T-helper 2 cell (primary cell): Measurements from ENCODE around the gene OSTM1.
"Not testable (repeated sequence)": the region's sequence is repeated elsewhere in the genome, so short reads cannot be mapped to it uniquely, and the experiment has no call there.

Source experiments
- DNase-seq, 5 experiments: peaks; one replicate each; pipeline versions ENCODE4 v3.0.0 to v3.0.0-alpha.2; 2012 to 2022

Gene OSTM1

DNA sequence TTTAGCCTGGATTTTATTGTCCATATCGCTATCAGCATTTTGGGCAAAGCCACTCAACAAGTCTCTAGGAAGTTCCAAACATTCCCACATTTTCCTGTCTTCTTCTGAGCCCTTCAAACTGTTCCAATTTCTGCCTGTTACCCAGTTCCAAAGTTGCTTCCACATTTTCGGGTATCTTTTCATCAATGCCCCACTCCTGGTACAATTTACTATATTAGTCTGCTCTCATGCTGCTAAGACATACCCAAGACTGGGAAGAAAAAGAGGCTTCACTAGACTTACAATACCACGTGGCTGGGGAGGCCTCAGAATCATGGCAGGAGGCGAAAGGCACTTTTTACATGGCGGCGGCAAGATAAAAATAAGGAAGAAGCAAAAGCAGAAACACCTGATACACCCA is 58.3 kb downstream of the OSTM1 start:
- not testable (repeated sequence) for DNase-seq

DNA sequence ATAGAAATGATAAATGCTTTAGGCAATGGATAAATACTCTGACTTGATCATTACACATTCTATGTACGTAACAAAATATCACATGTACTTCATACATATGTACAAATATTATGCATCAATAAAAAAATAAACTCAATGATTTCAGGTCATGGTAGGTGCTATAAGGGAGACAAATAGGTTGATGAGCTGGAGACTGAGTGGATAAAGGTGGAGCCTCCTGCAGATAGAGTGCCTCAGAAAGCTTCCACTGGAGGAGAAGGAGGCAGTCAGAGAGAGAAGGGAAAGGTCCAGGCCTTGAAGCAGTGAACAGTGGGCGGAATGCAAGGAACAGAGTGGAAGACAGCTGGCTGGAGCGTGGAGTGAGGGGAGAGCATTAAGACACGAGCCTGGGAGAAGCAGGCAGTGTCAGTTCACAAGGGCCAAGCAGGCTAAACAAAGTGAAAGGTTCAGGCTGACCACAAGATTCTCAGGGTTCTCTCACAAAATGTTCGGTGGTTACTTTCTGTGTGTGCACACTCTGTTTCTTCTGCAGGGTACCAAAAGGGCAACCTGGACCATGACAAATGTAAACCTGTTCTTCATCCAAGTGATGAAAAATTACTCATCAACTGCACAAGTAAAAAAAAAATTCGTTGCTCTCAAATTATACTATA is 60.6 kb downstream of the OSTM1 start:
- DNase-seq = no peak

DNA sequence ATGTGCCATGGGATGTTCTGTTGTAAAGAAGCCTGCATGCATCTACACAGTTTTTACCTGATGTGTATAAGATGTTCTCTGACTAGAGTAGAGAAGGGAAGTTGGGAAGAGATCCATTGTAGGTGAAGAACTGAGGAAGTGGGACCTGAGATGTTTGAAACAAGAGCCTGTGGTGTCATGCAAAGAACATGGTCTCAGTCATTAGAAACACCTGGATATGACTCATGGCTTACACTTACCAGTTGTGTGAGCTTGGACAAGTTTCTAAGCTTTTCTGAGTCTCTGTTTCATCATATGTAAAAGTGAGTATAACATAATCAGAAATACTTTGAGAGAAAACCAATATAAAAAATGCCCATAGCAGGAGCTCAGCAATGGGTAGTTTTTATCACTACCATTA is 64.6 kb downstream of the OSTM1 start:
- no peak for DNase-seq

DNA sequence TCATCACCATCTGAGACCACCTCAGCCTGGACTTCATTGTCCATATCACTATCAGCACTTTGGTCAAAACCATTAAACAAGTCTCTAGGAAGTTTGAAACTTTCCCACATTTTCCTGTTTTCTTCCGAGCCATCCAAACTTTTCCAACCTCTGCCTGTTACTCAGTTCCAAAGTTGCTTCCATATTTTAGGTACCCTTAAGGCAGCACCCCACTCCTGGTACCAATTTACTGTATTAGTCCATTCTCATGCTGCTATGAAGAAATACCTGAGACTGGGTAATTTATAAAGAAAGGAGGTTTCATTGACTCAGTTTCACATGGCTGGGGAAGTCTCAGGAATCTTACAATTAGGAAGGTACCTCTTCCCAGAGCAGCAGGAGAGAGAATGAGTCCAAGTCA is 65.3 kb downstream of the OSTM1 start:
- DNase-seq = not testable (repeated sequence)

DNA sequence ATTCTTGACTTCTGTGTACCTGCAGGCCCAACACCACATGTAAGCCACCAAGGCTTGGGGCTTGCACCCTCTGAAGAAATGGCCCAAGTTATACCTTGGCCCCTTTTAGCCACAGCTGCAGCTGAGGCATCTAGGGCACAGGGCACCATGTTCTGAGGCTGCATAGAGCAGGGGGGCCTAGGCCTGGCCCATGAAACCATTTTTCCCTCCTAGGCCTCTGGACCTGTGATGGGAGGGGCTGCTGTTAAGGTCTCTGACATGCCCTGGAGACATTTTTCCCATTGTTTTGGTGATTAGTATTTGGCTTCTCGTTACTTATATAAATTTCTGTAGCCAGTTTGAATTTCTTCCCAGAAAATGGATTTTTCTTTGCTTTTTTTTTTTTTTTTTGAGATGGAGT is 66.2 kb downstream of the OSTM1 start:
- no peak for DNase-seq

DNA sequence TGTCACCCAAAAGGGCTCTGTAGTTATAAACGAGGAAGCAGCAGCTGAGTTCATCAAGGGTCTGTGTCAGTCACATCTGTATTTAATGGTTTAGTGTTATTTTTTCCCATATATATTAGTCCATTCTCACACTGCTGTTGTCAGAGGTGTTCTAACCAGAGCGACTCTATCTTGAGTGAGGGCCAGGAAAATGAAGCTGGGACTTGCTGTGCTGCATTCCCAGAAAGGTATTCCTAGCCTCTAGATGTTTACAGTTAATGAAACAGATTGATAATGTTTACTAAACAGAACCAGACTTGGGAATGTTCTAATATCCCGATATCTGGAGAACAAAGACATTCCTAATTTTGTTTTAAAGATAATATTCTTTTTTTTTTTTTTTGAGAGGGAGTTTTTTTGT is 68.6 kb downstream of the OSTM1 start:
- no peak for DNase-seq

DNA sequence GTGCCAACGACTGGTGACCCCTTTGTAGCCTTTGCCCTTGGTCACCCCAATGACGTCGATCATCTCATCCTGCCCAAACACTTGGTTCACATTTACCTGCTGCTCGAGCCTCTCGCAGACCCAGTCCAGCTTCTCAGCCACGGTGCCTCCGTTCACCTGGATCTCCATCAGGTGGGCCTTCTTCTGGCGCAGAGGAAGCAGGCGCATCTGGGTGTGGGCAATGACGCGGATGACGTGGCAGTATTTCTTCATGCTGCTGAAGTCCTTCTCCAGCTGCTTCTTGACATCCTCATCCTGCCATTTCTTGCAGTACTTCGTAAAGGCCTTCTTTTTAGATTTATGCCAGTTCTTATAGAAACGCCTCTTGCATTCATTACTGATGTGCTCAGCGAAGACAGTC is 69.7 kb downstream of the OSTM1 start:
- no peak for DNase-seq

DNA sequence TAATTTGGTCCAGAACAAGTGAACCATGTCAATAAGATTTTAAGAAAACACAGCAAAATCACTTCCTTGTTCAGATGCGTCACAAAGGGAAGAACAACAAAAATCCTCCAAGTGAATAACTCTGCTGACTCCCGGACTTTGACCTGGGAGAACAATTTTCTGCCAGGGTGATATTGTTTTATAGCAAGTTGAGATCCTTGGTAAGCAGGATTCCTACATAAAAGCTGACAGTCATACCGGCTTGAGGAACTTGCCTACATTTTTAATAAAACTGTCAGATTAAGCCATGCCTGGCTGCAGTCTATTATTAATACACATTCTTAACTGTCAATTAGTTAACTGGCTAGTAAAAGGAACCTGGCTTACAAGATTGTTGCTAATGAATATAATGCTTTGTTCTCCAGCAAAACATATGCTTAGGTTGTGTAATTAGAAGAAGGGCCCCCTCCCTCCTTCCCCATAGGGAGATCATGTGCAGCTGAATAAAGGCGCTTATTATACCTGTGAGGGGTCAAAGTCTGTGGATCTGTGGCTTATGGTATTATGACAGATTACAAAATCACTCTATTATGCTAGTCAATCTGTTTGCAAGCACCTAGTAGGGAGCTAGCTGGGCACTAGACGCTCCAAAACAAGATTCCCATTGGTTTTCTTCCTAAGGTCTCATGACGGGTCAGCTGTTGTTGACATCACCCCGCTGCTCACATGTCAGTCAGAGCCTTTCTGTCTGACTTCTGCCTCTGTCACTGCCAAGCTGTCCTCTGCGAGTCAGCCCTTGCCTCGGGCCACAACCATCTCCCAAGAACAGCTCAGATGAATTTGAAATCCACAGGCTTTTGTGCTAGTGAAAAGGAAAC is 71.9 kb downstream of the OSTM1 start:
- DNase-seq = no peak

DNA sequence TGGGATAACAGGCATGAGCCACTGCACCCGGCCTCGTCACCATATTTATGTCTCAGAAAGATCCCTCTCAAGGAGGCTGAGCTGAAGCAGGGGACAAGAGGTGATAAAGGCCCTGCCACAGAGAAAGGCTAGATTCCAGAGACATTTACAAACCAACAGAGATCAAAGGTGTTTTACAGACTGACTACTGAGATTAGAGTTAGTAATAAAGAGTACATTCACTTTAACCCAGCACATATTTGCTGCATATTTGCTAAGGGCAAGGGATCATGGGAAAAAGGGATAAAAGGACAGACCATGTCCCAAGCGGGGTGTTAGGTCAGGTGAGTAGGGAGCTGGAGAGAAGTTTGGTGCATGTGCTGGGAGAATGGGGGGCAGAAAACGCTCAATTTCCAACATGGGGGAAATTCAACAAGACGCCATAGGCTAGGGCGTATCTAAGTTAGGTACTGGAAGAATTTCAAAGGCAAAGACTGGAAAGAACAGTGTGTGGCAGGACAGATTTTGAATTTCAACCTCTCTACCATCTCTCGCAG is 72.8 kb downstream of the OSTM1 start:
- no peak for DNase-seq

DNA sequence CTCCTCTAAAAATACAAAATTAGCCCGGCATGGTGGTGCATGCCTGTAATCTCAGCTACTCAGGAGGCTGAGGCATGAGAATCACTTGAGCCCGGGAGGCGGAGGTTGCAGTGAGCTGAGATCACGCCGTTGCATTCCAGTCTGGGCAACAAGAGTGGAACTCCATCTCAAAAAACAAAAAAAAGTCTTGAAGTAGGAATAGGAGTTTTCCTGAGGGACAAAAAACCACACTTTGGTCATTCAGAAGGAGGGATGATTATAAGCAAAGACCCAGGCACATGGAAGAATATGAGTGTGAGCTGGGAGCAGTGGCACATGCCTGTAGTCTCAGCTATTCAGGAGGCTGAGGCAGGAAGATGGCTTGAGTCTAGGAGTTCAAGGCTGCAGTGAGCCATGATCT is 74.3 kb downstream of the OSTM1 start:
- DNase-seq = not testable (repeated sequence)

DNA sequence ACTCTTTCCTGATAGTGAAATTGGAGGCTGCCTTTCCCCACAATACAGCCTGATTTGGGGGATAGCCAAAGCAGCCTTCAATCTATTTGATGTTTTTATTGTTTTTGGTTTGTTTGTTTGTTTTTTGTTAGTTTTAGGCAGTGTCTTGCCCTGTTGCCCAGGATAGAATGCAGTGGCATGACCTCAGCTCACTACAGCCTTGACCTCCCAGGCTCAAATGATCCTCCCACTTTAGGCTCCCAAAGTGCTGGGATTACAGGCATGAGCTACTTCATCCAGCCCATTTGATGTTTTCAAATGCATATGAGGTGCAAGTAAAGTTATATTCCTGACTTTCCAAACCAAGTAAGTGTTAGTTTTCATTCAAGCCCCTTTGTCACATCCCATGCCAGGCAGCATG is 75.2 kb downstream of the OSTM1 start:
- DNase-seq = no peak

DNA sequence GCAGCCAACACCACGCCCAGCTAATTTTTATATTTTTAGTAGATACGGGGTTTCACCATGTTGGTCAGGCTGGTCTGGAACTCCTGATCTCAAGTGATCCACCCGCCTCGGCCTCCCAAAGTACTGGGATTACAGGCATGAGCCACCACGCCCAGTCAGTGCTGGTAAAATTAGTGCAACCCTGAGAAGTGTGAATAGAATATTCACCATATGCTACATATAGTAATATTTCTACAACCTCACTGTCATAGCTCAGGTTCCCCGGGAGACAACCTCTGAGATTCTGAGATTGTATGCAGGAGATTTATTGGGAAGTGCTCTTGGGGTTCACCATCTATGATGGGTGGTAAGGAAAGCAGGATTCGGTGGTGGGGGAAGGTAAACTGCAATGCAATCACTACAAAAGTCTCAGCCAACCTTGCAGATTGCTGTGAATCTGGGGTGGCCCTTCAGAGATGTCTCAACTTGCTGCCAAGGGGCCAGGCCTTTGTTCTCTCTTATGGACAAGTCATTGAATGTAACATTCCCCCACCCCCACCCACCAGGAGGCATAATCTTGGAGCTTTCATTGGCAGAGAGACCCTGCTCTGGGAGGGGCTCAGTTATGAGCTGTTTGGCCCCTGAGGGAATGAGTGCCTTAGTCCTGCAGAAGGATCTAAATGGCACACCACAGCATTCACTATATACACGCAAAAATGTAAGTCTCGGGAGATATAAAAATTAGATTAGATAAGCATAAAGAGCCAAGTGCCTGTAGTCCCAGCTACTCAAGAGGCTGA is 82.6 kb downstream of the OSTM1 start:
- DNase-seq = no peak
